Lower lobe of right lung (tissue), 2 donors: ENCODE data around the gene PNPT1. TPM values are rescaled to one million over a fixed set of nuclear protein-coding genes. Genes with fewer than 3 reads are reported as not detected.
A peak's percentile ranks its signal among the peaks of the same experiment; 100 is the strongest.
"Not testable (repeated sequence)": the region's sequence is repeated elsewhere in the genome, so short reads cannot be mapped to it uniquely, and the experiment has no call there.

Source experiments
- ATAC-seq, 2 donors: fragments of 200-7000 bp; cut with Tn5 transposase; one replicate each; pipeline ENCODE4 v1.9.1; 2020 to 2022; ENCODE audit warnings: mild to moderate bottlenecking in 2 of 2, moderate library complexity in 2 of 2
- DNase-seq: peaks from one replicate; pipeline ENCODE4 v3.0.0-alpha.2; 2020
- H3K27ac ChIP-seq: fragments of 200-600 bp; one replicate; pipeline ENCODE4 v1.8.0; 2022
- H3K27me3 ChIP-seq: fragments of 200-600 bp; one replicate; pipeline ENCODE4 v1.8.0; 2022; ENCODE audit warnings: low read depth
- H3K36me3 ChIP-seq: fragments of 200-600 bp; one replicate; pipeline ENCODE4 v1.8.0; 2022; ENCODE audit warnings: mild to moderate bottlenecking
- H3K4me1 ChIP-seq: fragments of 200-600 bp; one replicate; pipeline ENCODE4 v1.8.0; 2022
- H3K4me3 ChIP-seq: fragments of 200-600 bp; one replicate; pipeline ENCODE4 v1.8.0; 2022; ENCODE audit warnings: mild to moderate bottlenecking
- H3K9me3 ChIP-seq: fragments of 200-600 bp; one replicate; pipeline ENCODE4 v1.8.0; 2022
- intact Hi-C: fragments of 100-400 bp; cut with DNase I; formaldehyde crosslinking; loops from one replicate; pipeline ENCODE4 v1.11.0; 2022
- long read RNA-seq: library from polyadenylated mRNA; unstranded; transcript quantifications from one replicate; pipeline ENCODE4 v2.0.0, GENCODE V29; 2021
- total RNA-seq: library from RNA; stranded (reverse); fragmentation: NEBNext Ultra II Directional; extraction: Animal tissue kit (Norgen Biotek cat#: 25700); gene quantifications from one replicate; pipeline ENCODE4 v1.2.1, GENCODE V29; 2021
- TF ChIP-seq, protein P1 (sequence below): fragments of 200-600 bp; IDR thresholded peaks from one replicate; pipeline ENCODE4 v1.8.0; 2022; ENCODE audit warnings: antibody characterized with exemption, mild to moderate bottlenecking
- donor health status: DM: no; HTN: yes; CAD: no; lungs with severe emphysema.

The PNPT1 gene
- 28.9 TPM for total RNA-seq
- long read RNA-seq, full-length matches to known transcripts = 46 of 76 reads
- long read RNA-seq, partial matches to known transcripts = 3 of 76 reads
- long read RNA-seq, other reads (novel, unspliced or antisense) = 27 of 76 reads

DNA sequence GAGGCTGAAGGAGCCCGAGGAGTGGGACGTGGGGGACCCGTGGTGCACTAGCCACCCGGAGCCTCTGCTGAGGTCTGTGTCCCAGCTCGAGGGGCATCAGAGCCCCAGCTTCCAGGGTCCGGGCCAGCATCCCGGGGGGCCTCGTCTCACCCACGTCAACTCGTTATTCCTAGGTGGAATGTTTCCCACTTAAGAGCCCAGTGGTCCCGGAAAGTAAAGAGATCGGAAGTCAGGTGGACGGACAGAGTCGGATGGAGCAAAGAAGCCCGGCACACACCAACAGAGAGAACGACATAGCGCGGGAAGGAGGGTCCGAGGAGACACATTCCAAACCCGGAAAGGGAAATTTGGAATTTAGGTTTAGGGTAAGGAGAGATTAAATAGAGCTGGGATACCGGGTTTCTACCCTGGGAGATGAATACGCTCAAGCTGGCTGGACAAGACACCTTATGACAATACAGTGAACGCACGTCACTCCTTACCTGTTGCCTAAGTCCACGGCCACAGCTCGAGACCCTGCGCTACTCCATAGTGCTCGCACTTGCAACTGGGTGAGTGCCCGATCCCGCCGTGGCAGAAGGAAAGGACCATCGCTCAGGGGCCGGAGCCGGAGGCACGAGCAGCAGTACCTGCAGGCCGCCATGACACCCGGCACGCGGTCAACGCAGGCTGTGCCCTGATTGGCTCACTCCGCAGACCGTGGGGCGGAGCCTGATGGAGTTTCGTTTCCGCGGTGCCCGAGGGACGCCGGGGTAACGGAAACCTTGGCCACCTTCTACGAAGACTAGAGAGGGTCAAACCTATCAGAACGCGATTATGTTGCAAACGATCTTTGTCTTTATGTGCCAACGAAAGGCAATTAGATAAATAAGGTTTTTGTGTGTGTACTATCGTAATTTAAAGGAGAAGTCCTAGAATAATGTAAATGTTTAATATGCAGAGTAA lies at the start of gene PNPT1:
Gene PNPT1 (minus strand): TSS at position 664 of the 945 bp plus-strand sequence. CDS start 21 bp downstream, at position 643.
- peak; percentile 96 for DNase-seq

DNA sequence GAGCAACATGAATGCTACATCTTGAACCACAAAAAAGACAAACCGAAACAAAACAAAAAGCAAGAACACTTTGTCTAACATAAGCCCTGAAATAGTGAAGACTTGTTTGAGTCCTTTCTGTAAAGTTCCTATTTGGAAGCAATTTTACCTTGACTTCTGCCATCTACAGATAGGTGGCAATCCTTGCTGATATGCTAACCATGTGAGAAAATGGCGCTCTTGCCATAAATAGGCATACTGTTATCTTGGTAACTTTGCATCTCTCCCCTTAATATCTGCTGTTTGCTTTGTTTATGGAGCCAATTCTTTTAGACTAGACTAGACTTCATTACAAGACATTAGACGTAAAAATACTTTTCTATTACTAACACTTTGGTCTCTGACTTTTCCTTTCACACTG lies 49.4 kb upstream of the PNPT1 start:
- TF ChIP-seq, protein P1, sequence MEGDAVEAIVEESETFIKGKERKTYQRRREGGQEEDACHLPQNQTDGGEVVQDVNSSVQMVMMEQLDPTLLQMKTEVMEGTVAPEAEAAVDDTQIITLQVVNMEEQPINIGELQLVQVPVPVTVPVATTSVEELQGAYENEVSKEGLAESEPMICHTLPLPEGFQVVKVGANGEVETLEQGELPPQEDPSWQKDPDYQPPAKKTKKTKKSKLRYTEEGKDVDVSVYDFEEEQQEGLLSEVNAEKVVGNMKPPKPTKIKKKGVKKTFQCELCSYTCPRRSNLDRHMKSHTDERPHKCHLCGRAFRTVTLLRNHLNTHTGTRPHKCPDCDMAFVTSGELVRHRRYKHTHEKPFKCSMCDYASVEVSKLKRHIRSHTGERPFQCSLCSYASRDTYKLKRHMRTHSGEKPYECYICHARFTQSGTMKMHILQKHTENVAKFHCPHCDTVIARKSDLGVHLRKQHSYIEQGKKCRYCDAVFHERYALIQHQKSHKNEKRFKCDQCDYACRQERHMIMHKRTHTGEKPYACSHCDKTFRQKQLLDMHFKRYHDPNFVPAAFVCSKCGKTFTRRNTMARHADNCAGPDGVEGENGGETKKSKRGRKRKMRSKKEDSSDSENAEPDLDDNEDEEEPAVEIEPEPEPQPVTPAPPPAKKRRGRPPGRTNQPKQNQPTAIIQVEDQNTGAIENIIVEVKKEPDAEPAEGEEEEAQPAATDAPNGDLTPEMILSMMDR = no peak
- DNase-seq = no peak

More for the DNA sequence above, at the start of gene PNPT1:
- ATAC-seq = peak; percentile 100
- Histone ChIP-seq H3K4me1 (peaks cover 18% of the 10 kb centered on the region), H3K9me3 (no peaks in the 10 kb centered on the region), H3K4me3 (peak within 1 kb of the TSS; percentile 99), H3K27ac (peak within 1 kb of the TSS; percentile 73), H3K36me3 (no peaks in the 10 kb centered on the region), H3K27me3 (no peaks in the 10 kb centered on the region)
- intact Hi-C loops = no loop called here
- TF ChIP-seq, protein P1 = no peak

DNA sequence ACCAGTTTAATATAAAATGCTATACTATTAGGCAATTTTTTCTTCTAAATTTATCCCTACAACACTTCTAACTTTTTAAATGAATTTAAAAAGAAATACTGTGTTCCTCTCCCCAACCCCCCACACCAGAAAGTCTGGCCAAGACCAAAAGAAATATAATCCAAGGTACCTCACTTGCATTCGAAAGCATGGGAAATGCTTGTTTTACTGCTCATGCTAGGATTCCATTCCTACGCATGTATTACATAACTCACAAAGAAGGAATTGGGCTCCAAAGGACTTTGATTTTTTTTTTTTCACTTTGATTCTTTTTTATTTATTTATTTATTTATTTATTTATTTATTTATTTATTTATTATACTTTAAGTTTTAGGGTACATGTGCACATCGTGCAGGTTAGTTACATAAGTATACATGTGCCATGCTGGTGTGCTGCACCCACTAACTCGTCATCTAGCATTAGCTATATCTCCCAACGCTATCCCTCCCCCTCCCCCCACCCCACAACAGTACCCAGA lies 42.4 kb upstream of the PNPT1 start:
- H3K4me3 ChIP-seq, H3K9me3 ChIP-seq, H3K36me3 ChIP-seq, ATAC-seq, H3K27me3 ChIP-seq, DNase-seq, H3K4me1 ChIP-seq, intact Hi-C loops, H3K27ac ChIP-seq: not testable (repeated sequence)

More for the DNA sequence above, 49.4 kb upstream of the PNPT1 start:
- Histone ChIP-seq H3K27ac (no peak overlapping the region), H3K36me3 (no peaks in the 10 kb centered on the region), H3K4me1 (no peaks in the 10 kb centered on the region), H3K4me3 (no peak overlapping the region), H3K9me3 (no peaks in the 10 kb centered on the region), H3K27me3 (no peaks in the 10 kb centered on the region)
- intact Hi-C loops = no loop called here
- ATAC-seq = no peak

DNA sequence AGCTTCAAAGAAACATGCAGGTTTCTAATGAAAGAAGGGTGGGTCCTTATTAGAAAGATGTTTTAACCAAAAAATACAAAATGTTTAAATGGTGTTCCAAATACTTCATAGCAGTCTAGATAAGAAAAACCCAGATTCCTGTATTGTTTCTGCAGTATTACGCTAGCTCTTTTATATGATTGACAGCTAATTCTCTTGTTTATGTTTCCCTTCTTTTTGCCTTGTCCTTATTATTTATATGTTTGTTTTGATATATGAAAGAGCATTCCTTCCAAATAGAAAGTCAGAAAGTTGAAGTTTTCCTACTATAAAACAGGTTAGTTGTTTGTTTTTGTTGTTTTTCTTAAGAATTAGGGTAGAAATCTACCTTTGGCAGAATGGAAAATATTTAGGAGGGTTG lies 41.1 kb upstream of the PNPT1 start:
- intact Hi-C loops = no loop called here

DNA sequence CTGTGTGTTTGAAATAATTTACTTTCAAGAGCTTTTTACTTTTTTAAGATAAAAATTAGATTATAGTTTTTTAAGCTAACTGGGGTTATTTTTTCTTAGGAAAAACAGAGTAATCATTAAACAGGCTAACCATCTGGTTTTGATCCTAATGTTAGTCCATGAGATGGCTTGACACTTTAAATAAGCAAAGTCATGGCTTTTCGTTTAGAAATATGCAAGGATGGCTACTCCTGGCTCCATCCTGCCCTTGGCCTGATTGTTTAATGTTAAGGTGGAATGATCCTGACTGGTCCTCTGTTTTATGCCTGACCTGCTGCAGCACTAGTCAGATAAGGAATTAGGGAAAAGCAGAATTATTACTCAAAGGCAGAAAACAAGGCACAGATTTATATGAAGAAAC lies 39.7 kb upstream of the PNPT1 start:
- TF ChIP-seq, protein P1 = no peak
- Histone ChIP-seq H3K36me3 (no peaks in the 10 kb centered on the region), H3K4me1 (peaks cover 5% of the 10 kb centered on the region), H3K4me3 (no peak overlapping the region), H3K9me3 (no peaks in the 10 kb centered on the region), H3K27ac (no peak overlapping the region), H3K27me3 (no peaks in the 10 kb centered on the region)
- ATAC-seq (no peak), DNase-seq (no peak)
- intact Hi-C loops = no loop called here

More for the DNA sequence above, 41.1 kb upstream of the PNPT1 start:
- H3K4me1 ChIP-seq = no peaks in the 10 kb centered on the region
- H3K27ac ChIP-seq = no peak overlapping the region
- H3K4me3 ChIP-seq = no peak overlapping the region
- no peak for DNase-seq
- no peak for ATAC-seq
- TF ChIP-seq, protein P1 = no peak
- H3K36me3 ChIP-seq = no peaks in the 10 kb centered on the region
- H3K9me3 ChIP-seq = no peaks in the 10 kb centered on the region
- no peaks in the 10 kb centered on the region for H3K27me3 ChIP-seq

DNA sequence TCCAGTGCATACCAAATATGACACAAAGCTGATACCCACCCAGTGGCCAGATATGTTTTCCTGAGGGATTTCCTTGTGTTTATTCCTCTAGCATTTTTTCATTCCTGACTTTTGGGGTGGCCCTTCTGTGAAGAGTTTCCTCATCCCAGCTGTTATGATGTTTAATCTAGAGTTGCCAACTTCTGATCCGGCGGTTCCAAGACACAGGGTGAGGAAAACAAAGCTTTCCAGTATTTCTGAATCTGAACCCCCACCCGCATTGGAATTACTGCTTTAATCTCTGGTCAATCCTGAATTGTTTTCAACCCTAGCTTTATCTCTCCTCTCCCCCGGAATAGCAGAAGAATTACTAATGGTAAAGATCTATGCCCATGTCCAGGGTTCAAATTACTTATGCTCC lies 39.2 kb upstream of the PNPT1 start:
- TF ChIP-seq, protein P1 = no peak

More for the DNA sequence above, 39.2 kb upstream of the PNPT1 start:
- intact Hi-C loops = no loop called here
- Histone ChIP-seq H3K36me3 (no peaks in the 10 kb centered on the region), H3K4me3 (no peak overlapping the region), H3K27ac (no peak overlapping the region), H3K27me3 (no peaks in the 10 kb centered on the region), H3K4me1 (peaks cover 5% of the 10 kb centered on the region), H3K9me3 (no peaks in the 10 kb centered on the region)
- ATAC-seq (no peak), DNase-seq (no peak)
